ENCODE measurements around the gene FXYD2. TPM values are rescaled to one million over a fixed set of nuclear protein-coding genes. Genes with fewer than 3 reads are reported as not detected.

Gene FXYD2
- polyA plus RNA-seq, 1 experiment, result not detected

- TF ChIP-seq, protein P1, sequence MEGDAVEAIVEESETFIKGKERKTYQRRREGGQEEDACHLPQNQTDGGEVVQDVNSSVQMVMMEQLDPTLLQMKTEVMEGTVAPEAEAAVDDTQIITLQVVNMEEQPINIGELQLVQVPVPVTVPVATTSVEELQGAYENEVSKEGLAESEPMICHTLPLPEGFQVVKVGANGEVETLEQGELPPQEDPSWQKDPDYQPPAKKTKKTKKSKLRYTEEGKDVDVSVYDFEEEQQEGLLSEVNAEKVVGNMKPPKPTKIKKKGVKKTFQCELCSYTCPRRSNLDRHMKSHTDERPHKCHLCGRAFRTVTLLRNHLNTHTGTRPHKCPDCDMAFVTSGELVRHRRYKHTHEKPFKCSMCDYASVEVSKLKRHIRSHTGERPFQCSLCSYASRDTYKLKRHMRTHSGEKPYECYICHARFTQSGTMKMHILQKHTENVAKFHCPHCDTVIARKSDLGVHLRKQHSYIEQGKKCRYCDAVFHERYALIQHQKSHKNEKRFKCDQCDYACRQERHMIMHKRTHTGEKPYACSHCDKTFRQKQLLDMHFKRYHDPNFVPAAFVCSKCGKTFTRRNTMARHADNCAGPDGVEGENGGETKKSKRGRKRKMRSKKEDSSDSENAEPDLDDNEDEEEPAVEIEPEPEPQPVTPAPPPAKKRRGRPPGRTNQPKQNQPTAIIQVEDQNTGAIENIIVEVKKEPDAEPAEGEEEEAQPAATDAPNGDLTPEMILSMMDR (IDR thresholded peaks at IDR 0.05; ENCODE audit: low read depth, low read length), result no peak
- CTCF ChIA-PET, result no interaction called here
These were observed 34.5 kb upstream of the FXYD2 start for GRCh38 chr11:117859061-117859460.

GRCh38 chr11:117857734-117858414, 33.3 kb upstream of the FXYD2 start:
- no peak overlapping the region for H3K4me3 ChIP-seq (ENCODE audit: low read depth, low read length)
- no peak for DNase-seq (ENCODE audit: low read depth, low spot score)
- POLR2A ChIA-PET, result no interaction called here
- TF ChIP-seq, protein P1 (IDR thresholded peaks at IDR 0.05; ENCODE audit: low read depth, low read length), result no peak
- peaks cover 9% of the 10 kb centered on the region for H3K27me3 ChIP-seq (ENCODE audit: control insufficient read depth, insufficient read depth, low read length)
- H3K9me3 ChIP-seq (ENCODE audit: control insufficient read depth, insufficient read depth, low read length), result no peaks in the 10 kb centered on the region
- CTCF ChIA-PET, result no interaction called here
- no peak overlapping the region for H3K27ac ChIP-seq (ENCODE audit: low read depth, low read length)

More at GRCh38 chr11:117859061-117859460, 34.5 kb upstream of the FXYD2 start:
- Histone ChIP-seq H3K9me3 (ENCODE audit: control insufficient read depth, insufficient read depth, low read length) (no peaks in the 10 kb centered on the region), H3K27me3 (ENCODE audit: control insufficient read depth, insufficient read depth, low read length) (peaks cover 9% of the 10 kb centered on the region), H3K27ac (ENCODE audit: low read depth, low read length) (no peak overlapping the region), H3K4me3 (ENCODE audit: low read depth, low read length) (no peak overlapping the region)
- DNase-seq (ENCODE audit: low read depth, low spot score), result no peak
- POLR2A ChIA-PET, result no interaction called here

DNA sequence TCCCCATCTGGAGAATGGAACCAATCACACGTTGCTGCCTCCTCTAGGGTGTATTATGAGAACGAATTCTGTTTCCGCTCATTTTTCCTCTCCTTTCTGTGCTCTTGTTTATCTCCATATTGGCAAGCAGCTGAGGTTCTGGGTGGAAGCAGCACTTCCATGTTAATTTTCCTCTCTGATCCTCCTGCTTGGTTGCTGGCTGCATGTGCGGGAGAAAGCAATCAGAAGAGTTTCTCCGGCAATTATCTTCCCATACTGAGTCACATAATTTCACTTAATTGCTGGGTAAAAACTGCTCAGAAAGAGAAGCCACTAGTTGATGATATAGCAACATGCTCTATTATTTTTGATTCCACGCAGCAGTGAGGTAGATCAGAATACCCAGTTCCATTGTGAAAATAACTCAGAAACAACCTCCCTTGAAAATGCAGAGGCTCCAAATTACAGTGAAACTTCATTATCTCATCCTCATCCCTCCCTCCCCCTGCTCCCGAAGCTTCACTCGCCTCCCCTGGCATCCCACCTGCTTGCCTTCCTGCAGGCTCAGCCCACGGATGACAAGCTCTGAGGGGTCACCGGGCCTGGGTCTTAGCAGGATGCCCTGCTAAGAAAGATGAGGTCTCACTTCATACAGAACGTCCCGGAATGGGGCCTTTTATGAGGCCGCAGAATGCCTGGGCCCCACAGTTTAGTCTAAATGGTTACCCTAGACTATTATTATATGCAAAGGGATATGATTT, 31.5 kb upstream of the FXYD2 start:
- no peak overlapping the region for H3K4me3 ChIP-seq (ENCODE audit: low read depth, low read length)
- ChIA-PET POLR2A (no interaction called here), CTCF (interaction anchor here (0.6 to 2.0 kb wide), 3 partner anchors 12 to 199 kb away, joined by 3 to 10 read pairs (median 7); no protein-coding TSS in a partner anchor)
- TF ChIP-seq, protein P1 (IDR thresholded peaks at IDR 0.05; ENCODE audit: low read depth, low read length), result no peak
- H3K27ac ChIP-seq (ENCODE audit: low read depth, low read length), result no peak overlapping the region
- DNase-seq (ENCODE audit: low read depth, low spot score), result no peak
- no peaks in the 10 kb centered on the region for H3K9me3 ChIP-seq (ENCODE audit: control insufficient read depth, insufficient read depth, low read length)
- peaks cover 10% of the 10 kb centered on the region for H3K27me3 ChIP-seq (ENCODE audit: control insufficient read depth, insufficient read depth, low read length)

- peaks cover 10% of the 10 kb centered on the region for H3K27me3 ChIP-seq (ENCODE audit: control insufficient read depth, insufficient read depth, low read length)
- ChIA-PET POLR2A (no interaction called here), CTCF (interaction anchor here (0.6 to 2.0 kb wide), 5 partner anchors 11 to 200 kb away, joined by 3 to 10 read pairs (median 4); no protein-coding TSS in a partner anchor)
- TF ChIP-seq, protein P1 (IDR thresholded peaks at IDR 0.05; ENCODE audit: low read depth, low read length), result no peak
- DNase-seq (ENCODE audit: low read depth, low spot score), result no peak
- H3K4me3 ChIP-seq (ENCODE audit: low read depth, low read length), result no peak overlapping the region
- no peaks in the 10 kb centered on the region for H3K9me3 ChIP-seq (ENCODE audit: control insufficient read depth, insufficient read depth, low read length)
- no peak overlapping the region for H3K27ac ChIP-seq (ENCODE audit: low read depth, low read length)
These were observed 30.8 kb upstream of the FXYD2 start for GRCh38 chr11:117855186-117855845.

All from AG04450 (cell line).